Endothelial cell of umbilical vein (primary cell): ENCODE results near the gene MALL.

ENCODE experiments used
- EZH2 ChIP-seq: IDR thresholded peaks from 2 replicates; pipeline ENCODE4 v1.6.1; 2012; ENCODE audit warnings: borderline replicate concordance, low read depth, mild to moderate bottlenecking, moderate library complexity, low read length, inconsistent platforms; ENCODE audit not compliant: severe bottlenecking
- FOS ChIP-seq: IDR thresholded peaks from 2 replicates; pipeline ENCODE4 v1.6.1; 2011; ENCODE audit warnings: mild to moderate bottlenecking, low read length, moderate library complexity, borderline replicate concordance; ENCODE audit not compliant: insufficient read depth
- JUN ChIP-seq: IDR thresholded peaks from 2 replicates; pipeline ENCODE4 v1.6.1; 2011; ENCODE audit warnings: borderline replicate concordance, low read depth; ENCODE audit not compliant: insufficient read length, insufficient read depth
- MAX ChIP-seq: IDR thresholded peaks from 2 replicates; pipeline ENCODE4 v1.6.1; 2011; ENCODE audit not compliant: insufficient read depth, insufficient read length
- MYC ChIP-seq: IDR thresholded peaks from one replicate; pipeline ENCODE4 v1.6.1; 2011; ENCODE audit warnings: mild to moderate bottlenecking, low read depth, low read length
- POLR2A ChIP-seq: IDR thresholded peaks from 2 replicates; pipeline ENCODE4 v1.6.1; 2012; ENCODE audit warnings: low read depth, mild to moderate bottlenecking, control low read depth, low read length
- POLR2AphosphoS5 ChIP-seq: IDR thresholded peaks from 2 replicates; pipeline ENCODE4 v1.6.1; 2012; ENCODE audit warnings: low read depth, mild to moderate bottlenecking, control low read depth, low read length, moderate library complexity; ENCODE audit not compliant: insufficient read depth
- TF ChIP-seq, protein P1 (sequence below), 2 donors: IDR thresholded peaks; 1 replicate in 1 of 2; 2 replicates in 1 of 2; pipeline ENCODE4 v1.5.1; 2011; ENCODE audit warnings: low read length in 2 of 2, mild to moderate bottlenecking in 2 of 2, moderate library complexity in 2 of 2, control low read depth in 1 of 2, inconsistent platforms in 1 of 2, low read depth in 1 of 2; ENCODE audit not compliant: insufficient read depth in 1 of 2; ENCODE audit errors: extremely low read depth in 1 of 2

GRCh38 chr2:110124939-110125691, 9.5 kb upstream of the MALL start:
- TF ChIP-seq FOS: no peak
- TF ChIP-seq, protein P1, sequence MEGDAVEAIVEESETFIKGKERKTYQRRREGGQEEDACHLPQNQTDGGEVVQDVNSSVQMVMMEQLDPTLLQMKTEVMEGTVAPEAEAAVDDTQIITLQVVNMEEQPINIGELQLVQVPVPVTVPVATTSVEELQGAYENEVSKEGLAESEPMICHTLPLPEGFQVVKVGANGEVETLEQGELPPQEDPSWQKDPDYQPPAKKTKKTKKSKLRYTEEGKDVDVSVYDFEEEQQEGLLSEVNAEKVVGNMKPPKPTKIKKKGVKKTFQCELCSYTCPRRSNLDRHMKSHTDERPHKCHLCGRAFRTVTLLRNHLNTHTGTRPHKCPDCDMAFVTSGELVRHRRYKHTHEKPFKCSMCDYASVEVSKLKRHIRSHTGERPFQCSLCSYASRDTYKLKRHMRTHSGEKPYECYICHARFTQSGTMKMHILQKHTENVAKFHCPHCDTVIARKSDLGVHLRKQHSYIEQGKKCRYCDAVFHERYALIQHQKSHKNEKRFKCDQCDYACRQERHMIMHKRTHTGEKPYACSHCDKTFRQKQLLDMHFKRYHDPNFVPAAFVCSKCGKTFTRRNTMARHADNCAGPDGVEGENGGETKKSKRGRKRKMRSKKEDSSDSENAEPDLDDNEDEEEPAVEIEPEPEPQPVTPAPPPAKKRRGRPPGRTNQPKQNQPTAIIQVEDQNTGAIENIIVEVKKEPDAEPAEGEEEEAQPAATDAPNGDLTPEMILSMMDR (IDR thresholded peaks at IDR 0.05; ENCODE audit: extremely low read depth in 1 of 2, insufficient read depth in 1 of 2, low read depth in 1 of 2, low read length in 2 of 2): no peak
- TF ChIP-seq POLR2A: no peak
- no peak for TF ChIP-seq EZH2
- no peak for TF ChIP-seq POLR2AphosphoS5
- TF ChIP-seq MYC: no peak
- TF ChIP-seq MAX: no peak
- no peak for TF ChIP-seq JUN
